Stimulated activated CD4-positive, alpha-beta T cell treated with anti-CD3 and anti-CD28 coated beads, Interleukin-2, amount 100 ng/mL, for 48 hours (primary cell): ENCODE results near the gene PRTFDC1.
"Not testable (repeated sequence)": the region's sequence is repeated elsewhere in the genome, so short reads cannot be mapped to it uniquely, and the experiment has no call there.

Source experiments
- DNase-seq, 2 donors: peaks; one replicate each; pipeline ENCODE4 v3.0.0-alpha.2; 2020

Gene PRTFDC1

DNA sequence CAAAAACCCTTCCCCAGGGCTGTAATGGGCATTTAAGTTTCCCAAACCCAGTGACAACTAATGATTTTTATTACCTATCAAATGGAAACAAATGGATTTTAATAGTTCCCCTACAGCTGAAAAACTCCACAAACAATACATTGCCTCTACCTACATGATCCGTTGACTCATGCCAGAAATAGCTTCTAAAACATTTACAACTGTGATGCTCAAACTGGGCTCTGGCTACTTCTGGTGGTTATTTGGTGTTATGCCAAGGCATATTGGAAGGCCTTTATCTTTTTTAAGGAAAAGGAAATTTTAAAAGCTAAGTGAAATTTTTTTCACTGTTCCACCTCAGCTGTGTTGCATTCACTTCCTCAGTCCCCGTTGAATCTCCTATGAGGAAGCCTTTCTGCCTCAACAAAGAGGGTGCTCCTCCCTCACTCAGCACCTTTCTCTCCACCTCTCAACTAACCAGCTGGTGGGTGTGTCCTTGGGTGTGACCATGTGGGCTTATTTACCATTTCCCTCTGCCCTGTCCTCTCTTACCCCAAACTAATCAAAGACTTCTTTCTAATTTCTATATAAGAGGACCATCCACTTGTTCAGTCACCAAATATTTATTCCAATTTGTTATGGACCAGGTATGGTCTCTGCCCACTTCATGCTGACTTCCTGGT, 82.9 kb downstream of the PRTFDC1 start:
- DNase-seq = no peak

GRCh38 chr10:24866604-24867583, 85.5 kb downstream of the PRTFDC1 start:
- no peak for DNase-seq

DNA sequence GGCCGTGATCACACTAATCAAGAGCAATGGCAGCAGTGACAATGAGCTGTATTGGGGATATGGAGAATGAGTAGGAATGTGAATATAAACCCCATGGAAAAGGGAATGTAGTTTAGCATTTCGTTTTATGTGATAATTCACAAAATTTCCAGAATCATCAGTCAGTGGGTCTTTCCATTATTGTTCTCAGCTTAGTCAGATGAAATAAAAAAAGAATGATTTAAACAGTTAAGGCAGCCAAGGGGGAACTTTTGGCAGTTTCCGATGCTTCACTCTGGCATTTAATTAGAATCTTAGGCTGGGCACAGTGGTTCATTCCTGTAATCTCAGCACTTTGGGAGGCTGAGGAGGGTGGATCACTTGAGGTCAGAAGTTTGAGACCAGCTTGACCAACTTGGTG, 86.6 kb downstream of the PRTFDC1 start:
- no peak for DNase-seq

DNA sequence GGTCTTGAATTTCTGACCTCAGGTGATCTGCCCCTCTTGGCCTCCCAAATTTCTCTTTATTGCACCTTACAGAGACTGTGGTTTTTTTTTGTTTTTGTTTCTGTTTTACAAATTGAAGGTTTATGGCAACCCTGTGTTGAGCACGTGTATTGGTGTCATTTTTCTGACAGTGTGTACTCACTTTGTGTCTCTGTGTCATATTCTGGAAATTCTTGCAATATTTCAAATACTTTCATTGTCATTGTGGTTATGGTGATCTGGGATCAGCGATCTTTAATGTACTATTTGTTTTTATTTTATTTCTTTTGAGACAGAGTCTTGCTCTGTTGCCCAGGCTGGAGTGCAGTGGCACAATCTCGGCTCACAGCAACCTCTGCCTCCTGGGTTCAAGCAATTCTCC, 89.8 kb downstream of the PRTFDC1 start:
- no peak for DNase-seq

DNA sequence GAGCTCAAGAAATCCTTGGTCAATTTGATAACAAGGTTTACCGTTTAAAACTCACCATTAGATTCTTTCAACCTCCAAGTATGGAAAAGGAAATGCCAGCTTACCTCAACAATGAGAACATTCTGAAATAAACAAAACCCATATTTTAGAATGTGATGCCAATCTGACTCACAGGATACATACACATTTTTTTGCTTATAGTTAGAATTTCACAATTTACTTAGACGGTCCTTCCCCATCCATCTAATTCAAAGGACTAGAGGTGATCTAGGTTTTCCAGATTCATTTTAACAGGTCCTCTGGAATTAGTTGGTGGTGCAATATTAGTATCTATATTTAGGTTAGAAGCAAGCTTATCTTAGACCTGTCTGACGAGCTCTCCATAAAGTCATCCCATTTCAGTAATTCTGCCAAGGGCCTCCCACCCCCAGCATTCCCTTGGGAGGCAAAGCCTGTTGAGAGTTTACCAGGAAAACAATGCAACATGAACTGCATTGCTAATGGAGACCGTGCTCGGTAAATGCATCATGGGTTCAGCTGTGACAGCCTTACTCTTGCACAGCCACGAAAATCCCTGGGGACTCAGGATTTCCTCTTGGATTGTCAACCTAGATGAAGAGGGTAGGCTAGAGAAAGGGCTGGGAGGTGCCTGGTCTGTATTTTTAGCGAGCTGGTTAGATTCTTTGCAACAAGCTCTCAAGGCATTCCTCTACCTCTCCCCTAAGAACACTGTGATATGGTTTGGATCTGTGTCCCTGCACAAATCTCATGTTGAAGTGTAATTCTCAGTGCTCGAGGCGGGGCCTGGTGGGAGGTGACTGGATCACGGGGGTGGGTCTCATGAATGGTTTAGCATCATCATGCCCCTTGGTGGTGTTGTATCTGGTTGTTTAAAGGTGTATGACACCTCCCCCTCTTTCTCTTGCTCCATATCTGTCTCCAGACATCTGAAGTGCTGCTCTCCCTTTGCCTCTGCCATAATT, 93.8 kb downstream of the PRTFDC1 start:
- no peak for DNase-seq

- no peak for DNase-seq
These were observed 95.2 kb downstream of the PRTFDC1 start for GRCh38 chr10:24857031-24857725.

DNA sequence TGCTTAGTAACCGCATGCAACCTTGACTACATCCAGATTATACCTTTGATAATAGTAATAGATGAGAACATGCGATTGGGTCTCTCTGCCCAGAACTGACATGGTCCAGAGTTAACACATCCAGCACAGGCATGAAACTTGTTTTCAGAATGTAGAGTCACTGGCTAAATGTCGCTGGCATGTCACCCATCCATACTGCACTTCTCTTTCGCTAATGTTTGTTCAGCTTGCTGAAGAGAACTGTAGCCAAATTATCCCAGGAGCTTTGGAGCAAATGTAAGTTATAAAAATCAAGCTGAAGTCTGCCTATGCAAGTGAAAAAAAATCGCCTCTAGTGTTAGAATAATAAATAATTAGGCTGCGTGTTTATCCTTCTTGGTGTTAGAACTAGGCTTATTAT, 98.2 kb downstream of the PRTFDC1 start:
- DNase-seq = no peak

DNA sequence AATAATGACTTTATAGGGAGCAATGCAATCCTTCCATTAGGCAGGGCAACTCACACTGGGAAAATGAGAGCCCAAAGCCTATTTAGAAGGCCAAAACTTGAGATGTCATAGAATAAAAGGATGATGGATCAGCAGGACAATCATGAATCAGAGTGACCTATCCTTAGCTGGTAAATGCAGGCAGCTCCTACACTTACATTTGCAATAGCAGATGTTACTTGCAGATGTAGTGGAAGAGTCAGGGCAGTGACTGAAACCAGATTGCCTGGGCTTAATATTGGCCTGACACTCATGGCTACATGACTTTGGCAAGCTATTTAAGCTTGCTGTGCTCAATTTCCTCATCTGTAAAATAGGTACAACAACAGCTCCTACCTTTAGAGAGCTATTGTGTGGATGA, 98.7 kb downstream of the PRTFDC1 start:
- DNase-seq = no peak

DNA sequence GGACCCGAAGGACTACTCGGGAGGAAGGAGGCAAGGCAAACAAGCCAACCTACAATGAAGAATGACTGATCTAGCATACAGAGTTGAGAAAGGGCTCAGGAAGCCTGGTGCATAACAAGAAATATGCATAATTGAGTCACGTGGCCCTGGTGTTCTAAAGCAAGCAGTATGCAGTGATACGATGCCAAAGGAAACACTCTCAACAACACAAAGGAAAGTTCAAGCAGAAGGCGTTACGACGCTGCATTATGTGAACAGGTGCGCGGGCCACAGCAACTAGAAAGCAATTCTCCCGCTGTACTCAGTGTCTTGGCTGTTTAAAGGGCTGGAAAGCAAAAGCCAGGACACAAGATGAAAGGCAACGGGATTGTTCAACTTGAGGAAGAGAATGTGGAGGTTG, 100.8 kb downstream of the PRTFDC1 start:
- no peak for DNase-seq

DNA sequence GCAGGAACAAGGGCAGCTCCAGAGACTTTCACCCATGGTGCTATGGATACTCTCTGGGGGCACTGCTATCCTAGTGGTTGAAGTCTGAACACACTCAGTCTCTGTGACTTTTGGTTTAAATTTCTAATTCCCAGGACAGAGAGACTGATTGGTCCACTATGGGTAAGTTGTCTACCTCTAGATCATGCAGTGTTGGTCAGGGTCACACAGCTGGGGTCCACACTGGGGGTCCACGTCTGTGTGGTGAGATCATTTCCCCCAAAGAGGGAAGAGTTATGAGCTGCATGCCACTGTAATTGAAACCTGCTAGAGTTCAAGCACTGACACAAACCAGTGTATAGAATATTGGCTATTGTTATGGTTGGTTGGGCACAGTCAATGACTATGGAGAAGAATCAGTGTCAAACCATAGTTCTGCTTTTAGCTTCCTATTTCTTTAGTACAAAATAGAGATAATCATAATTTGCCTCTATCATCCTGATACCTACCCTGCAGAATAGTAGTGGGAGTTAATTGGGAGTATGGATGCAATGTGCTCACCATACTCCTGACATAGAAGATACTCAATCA, 101.6 kb downstream of the PRTFDC1 start:
- no peak for DNase-seq

- no peak for DNase-seq
These were observed 102.7 kb downstream of the PRTFDC1 start for GRCh38 chr10:24849501-24850299.

- no peak for DNase-seq
These were observed 103.4 kb downstream of the PRTFDC1 start for GRCh38 chr10:24849051-24849450.

DNA sequence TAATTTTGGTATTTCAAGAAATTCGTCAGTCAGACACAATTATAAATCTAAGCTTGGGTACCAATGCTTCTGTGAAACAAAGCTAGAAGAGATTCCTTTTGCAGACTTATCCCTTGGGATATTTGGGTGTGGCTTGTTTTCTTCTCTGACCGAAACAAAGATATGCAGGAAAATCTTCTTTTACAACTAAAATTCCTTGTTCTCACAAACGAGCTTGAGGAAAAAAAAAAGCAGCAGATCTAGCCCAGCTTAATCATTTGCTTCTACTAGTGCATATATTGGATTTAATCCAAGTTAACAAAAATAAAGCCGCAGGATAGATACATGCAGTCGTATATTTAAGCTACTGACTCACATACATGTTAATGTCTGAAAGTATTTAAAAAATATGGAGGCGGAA, 104.2 kb downstream of the PRTFDC1 start:
- DNase-seq = no peak

GRCh38 chr10:24847112-24848070, 105.0 kb downstream of the PRTFDC1 start:
- no peak for DNase-seq

DNA sequence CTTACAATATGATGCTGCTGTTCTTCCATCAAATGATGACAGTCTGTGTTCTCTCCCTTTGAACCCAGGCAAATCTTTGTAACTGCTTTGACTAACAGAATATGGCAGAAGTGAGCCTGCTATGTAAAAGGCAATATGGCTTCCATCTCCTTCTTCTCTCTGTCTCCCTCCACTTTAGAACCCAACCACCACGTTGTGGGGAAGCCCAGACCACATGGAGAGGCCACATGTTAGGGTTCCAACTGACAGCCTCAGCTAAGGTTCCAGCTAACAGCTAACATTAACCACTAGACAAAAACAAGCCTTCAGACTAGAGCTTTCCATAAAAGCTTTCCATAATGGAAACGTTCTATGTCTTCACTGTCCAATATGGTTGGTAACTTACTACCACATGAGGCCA, 107.7 kb downstream of the PRTFDC1 start:
- DNase-seq = no peak

DNA sequence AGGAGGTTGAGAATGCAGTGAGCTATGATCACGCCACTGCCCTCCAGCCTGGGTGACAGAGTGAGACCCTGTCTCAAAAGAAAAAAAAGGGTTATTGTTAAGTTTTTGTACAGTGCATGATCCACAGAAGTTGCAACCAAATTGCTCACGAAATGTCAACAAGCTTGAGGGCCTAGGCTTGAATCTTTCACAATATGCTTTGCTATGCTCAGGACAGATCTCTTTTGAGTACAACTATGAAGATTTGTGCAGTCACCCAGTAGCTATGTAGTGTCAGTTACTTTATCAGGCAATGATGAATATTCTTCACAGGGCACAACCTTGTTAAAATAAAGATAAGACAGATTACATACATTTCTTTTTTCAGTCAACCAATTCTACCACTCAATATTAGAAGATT, 109.2 kb downstream of the PRTFDC1 start:
- DNase-seq = no peak

DNA sequence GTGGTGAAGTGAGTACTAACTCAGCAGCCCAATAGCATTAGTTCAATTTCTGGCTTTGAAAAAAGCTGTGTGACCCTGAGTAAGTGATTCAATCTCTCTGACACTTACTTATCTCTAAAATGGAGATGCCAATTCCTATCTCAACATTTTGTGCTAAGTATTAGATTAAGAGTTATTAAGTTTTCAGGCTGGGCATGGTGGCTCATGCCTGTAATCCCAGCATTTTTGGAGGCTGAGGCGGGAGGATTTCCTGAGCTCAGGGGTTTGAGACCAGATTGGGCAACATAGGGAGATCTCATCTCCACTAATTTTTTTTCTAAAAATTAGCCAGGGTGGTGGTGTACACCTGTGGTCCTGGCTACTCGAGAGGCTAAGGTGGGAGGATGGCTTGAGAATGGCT, 109.5 kb downstream of the PRTFDC1 start:
- no peak for DNase-seq

GRCh38 chr10:24841530-24841929, 110.9 kb downstream of the PRTFDC1 start:
- DNase-seq = no peak

- no peak for DNase-seq
These were observed 111.6 kb downstream of the PRTFDC1 start for GRCh38 chr10:24840784-24841183.

DNA sequence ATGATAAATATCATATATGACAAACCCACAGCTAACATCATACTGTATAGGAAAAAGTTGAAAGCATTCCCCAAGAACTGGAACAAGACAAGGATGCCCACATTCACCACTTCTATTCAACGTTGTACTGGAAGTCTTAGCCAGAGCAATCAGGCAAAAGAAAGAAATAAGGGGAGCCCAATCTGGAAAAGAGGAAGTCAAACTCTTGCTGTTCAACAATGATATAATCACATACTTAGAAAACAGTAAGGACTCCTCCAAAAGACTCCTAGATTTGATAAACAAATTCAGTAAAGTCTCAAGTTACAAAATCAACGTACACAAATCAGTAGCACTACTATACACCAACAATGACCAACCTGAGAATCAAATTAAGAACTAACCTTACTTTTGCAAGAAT, 114.6 kb downstream of the PRTFDC1 start:
- not testable (repeated sequence) for DNase-seq
